Upper lobe of right lung (tissue), 1 donor: ENCODE data around the gene MID1. TPM values are rescaled to one million over a fixed set of nuclear protein-coding genes. Genes with fewer than 3 reads are reported as not detected.

Experiments
- ATAC-seq: fragments of 200-7000 bp; cut with Tn5 transposase; one replicate; pipeline ENCODE4 v1.9.1; 2020; ENCODE audit warnings: mild to moderate bottlenecking, moderate library complexity
- DNase-seq: peaks from one replicate; pipeline ENCODE4 v3.0.0-alpha.2; 2020
- H3K27ac ChIP-seq: fragments of 200-600 bp; one replicate; pipeline ENCODE4 v1.8.0; 2022
- H3K27me3 ChIP-seq: fragments of 200-600 bp; one replicate; pipeline ENCODE4 v1.8.0; 2022; ENCODE audit warnings: mild to moderate bottlenecking
- H3K36me3 ChIP-seq: fragments of 200-600 bp; one replicate; pipeline ENCODE4 v1.8.0; 2022
- H3K4me1 ChIP-seq: fragments of 200-600 bp; one replicate; pipeline ENCODE4 v1.8.0; 2022
- H3K4me3 ChIP-seq: fragments of 200-600 bp; one replicate; pipeline ENCODE4 v1.8.0; 2022; ENCODE audit warnings: mild to moderate bottlenecking
- H3K9me3 ChIP-seq: fragments of 200-600 bp; one replicate; pipeline ENCODE4 v1.8.0; 2022
- intact Hi-C: fragments of 100-400 bp; cut with DNase I; formaldehyde crosslinking; loops from one replicate; pipeline ENCODE4 v1.11.0; 2022
- total RNA-seq: library from RNA; stranded (reverse); fragmentation: NEBNext Ultra II Directional; extraction: Animal tissue kit (Norgen Biotek cat#: 25700); gene quantifications from one replicate; pipeline ENCODE4 v1.2.1, GENCODE V29; 2021
- TF ChIP-seq, protein P1 (sequence below): fragments of 200-600 bp; IDR thresholded peaks from one replicate; pipeline ENCODE4 v1.8.0; 2022; ENCODE audit warnings: antibody characterized with exemption
- donor health status: DM: no; HTN: yes; CAD: no; lungs with severe emphysema.

MID1 gene
- total RNA-seq, 1 donor from 2014 or later: 24.5 TPM

DNA sequence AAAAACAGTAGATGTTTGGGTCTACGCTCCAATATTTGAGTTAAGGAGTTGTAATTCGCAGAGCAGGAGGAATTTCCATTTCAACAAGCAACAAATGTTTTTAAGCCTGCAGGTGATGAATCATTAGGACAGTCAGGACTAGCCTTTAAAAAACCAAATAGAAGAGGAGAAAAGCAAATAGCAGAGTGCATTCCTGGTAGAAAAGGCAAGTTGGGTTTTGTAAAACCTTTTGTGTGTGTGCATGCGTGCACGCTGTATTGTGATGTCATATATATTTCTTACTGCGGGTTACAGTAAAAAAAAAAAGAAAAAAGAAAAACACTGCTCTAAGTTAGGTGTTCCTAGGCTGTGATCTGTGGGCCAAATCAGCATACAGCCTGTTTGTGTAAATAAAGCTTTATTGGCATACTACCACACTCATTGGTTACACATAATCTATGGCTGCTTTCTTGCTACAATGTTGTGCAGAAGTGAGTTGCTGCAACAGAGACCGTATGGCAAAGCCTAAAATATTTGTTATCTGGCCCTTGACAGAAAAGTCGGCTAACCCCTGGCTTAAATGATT is 135.6 kb downstream of the MID1 start:
- ATAC-seq (no peak), DNase-seq (no peak)
- TF ChIP-seq, protein P1, sequence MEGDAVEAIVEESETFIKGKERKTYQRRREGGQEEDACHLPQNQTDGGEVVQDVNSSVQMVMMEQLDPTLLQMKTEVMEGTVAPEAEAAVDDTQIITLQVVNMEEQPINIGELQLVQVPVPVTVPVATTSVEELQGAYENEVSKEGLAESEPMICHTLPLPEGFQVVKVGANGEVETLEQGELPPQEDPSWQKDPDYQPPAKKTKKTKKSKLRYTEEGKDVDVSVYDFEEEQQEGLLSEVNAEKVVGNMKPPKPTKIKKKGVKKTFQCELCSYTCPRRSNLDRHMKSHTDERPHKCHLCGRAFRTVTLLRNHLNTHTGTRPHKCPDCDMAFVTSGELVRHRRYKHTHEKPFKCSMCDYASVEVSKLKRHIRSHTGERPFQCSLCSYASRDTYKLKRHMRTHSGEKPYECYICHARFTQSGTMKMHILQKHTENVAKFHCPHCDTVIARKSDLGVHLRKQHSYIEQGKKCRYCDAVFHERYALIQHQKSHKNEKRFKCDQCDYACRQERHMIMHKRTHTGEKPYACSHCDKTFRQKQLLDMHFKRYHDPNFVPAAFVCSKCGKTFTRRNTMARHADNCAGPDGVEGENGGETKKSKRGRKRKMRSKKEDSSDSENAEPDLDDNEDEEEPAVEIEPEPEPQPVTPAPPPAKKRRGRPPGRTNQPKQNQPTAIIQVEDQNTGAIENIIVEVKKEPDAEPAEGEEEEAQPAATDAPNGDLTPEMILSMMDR: no peak
- no peaks in the 10 kb centered on the region for H3K9me3 ChIP-seq
- peaks cover 7% of the 10 kb centered on the region for H3K4me1 ChIP-seq
- H3K27ac ChIP-seq: no peak overlapping the region
- H3K4me3 ChIP-seq: no peak overlapping the region
- intact Hi-C loops: no loop called here
- H3K27me3 ChIP-seq: no peaks in the 10 kb centered on the region
- no peaks in the 10 kb centered on the region for H3K36me3 ChIP-seq

DNA sequence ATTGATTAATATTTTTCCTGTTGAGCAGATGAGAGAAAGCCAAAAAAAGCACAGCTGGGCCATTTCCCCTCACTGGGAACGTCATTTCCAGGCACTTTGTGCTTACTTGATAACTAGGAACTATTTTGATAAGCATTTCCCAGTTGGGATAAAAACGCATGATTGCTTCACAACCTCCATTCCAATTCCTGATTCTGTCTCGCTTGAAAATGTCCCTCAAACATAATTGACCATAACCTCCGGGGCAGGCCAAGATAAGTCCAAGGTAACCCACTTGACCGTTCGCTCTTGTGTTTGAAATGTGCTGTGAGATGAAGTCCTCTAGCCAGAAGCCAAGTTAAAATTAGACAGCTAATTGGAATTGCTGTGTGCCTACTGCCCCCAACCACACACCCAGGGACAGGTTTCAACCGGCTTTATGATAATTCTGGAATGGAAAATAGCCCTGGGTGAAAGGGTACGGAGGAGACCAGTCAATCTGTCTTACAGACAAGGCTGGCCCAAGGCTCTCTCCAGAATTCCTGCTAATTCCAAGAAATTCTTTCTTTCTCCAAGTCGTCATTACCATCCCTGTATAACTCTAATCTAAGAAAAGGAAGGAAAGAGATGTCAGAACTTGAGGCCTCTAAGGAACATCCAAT is 137.1 kb downstream of the MID1 start:
- Histone ChIP-seq H3K27ac (peak overlapping the region; percentile 72), H3K36me3 (no peaks in the 10 kb centered on the region), H3K4me3 (no peak overlapping the region), H3K4me1 (peaks cover 7% of the 10 kb centered on the region), H3K27me3 (no peaks in the 10 kb centered on the region), H3K9me3 (no peaks in the 10 kb centered on the region)
- ATAC-seq: no peak
- no peak for DNase-seq
- TF ChIP-seq, protein P1: no peak
- intact Hi-C loops: no loop called here

DNA sequence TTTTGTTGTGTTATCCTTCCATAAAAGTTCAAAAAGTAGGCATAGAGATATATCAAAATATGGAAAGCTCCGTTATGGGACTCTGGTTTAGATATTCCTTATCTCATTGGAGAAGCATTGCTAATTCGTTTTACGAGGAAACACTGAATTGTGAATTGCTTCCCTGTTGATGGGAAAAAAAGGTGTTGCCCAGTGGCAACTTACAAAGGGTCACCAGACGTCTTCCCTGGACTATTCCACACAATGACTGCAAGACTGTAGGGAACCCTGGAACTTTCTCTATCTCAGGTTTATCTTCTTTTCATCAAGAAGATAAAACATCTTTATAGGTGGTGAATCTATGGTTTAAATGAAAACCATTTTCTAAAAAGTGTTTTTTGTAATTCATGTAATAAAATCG is 137.7 kb downstream of the MID1 start:
- DNase-seq (no peak), ATAC-seq (no peak)

DNA sequence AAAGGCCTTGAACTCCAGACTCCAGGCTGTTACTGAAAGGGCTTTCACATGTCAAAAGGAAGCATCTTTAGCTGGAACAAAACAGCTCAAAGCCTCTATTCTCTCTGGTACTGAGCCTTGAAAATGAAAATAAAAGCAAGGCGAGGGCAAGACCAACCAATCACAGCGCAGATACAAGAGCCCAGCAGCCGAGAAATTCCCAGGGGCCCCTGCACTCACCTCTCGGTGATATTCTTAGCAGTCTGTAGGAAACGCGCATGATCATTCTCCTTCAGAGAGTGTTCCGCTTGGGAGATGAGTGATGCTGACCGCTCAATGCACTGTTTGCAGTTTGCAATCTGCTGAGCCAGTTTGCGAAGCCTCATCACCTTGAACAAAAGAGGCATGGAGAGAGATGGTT is 138.1 kb downstream of the MID1 start:
- Histone ChIP-seq H3K4me3 (no peak overlapping the region), H3K27ac (peak overlapping the region; percentile 36), H3K36me3 (no peaks in the 10 kb centered on the region), H3K27me3 (no peaks in the 10 kb centered on the region), H3K4me1 (peaks cover 7% of the 10 kb centered on the region), H3K9me3 (no peaks in the 10 kb centered on the region)
- intact Hi-C loops: no loop called here
- TF ChIP-seq, protein P1: no peak
- DNase-seq (no peak), ATAC-seq (no peak)

More for the DNA sequence above, 137.7 kb downstream of the MID1 start:
- H3K27me3 ChIP-seq: no peaks in the 10 kb centered on the region
- TF ChIP-seq, protein P1: no peak
- H3K4me1 ChIP-seq: peaks cover 7% of the 10 kb centered on the region
- H3K4me3 ChIP-seq: no peak overlapping the region
- no peaks in the 10 kb centered on the region for H3K9me3 ChIP-seq
- intact Hi-C loops: no loop called here
- H3K36me3 ChIP-seq: no peaks in the 10 kb centered on the region
- H3K27ac ChIP-seq: peak overlapping the region; percentile 36

DNA sequence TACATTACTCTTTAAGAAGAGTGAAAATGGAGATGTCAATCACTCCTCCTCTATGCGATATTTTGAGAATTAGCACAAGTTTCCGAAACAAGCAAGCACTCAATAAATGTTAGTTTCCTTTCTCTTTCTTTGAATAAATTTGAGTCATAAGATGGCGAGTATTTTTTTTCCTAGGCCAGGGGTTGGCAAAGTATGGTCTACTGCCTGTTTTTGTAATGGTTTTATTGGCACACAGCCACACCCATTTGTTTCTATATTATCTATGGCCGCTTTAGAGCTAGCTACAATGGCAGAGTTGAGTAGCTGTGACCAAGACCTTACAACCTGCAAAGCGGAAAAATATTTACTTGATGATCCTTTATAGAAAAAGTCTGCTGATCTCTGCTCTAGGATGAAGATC is 139.5 kb downstream of the MID1 start:
- intact Hi-C loops: no loop called here
- no peak for ATAC-seq
- Histone ChIP-seq H3K36me3 (no peaks in the 10 kb centered on the region), H3K4me1 (peaks cover 7% of the 10 kb centered on the region), H3K27ac (no peak overlapping the region), H3K27me3 (no peaks in the 10 kb centered on the region), H3K4me3 (no peak overlapping the region), H3K9me3 (no peaks in the 10 kb centered on the region)
- no peak for DNase-seq
- TF ChIP-seq, protein P1: no peak
